HUDEP-2 (cell line): Measurements from ENCODE around the gene NUDT6.
"Not testable (repeated sequence)": the region's sequence is repeated elsewhere in the genome, so short reads cannot be mapped to it uniquely, and the experiment has no call there.

Source experiments
- DNase-seq, 76 experiments: peaks; one replicate each; lab custom pipeline; 2025; ENCODE audit not compliant: unreplicated experiment in 76 of 76; lab: John Stamatoyannopoulos, UW

The NUDT6 gene

GRCh38 chr4:122921971-122922876 is at the start of gene NUDT6:
NUDT6 (minus strand) TSS chr4:122922597; CDS start chr4:122922572, 25 bp downstream.
- peak in 66 of 76 experiments; percentile 2 to 71 (median 40) for DNase-seq

- DNase-seq: no peak
Measured at GRCh38 chr4:122968227-122968812, 45.9 kb upstream of the NUDT6 start.

GRCh38 chr4:122967231-122967630 is 44.8 kb upstream of the NUDT6 start:
- no peak for DNase-seq

- DNase-seq: no peak
Measured at GRCh38 chr4:122966201-122966600, 43.8 kb upstream of the NUDT6 start.

GRCh38 chr4:122963216-122963615 is 40.8 kb upstream of the NUDT6 start:
- DNase-seq: no peak

GRCh38 chr4:122960611-122961000 is 38.2 kb upstream of the NUDT6 start:
- DNase-seq: no peak

GRCh38 chr4:122959981-122960610 is 37.7 kb upstream of the NUDT6 start:
- DNase-seq: no peak

GRCh38 chr4:122959441-122959840 is 37.0 kb upstream of the NUDT6 start:
- DNase-seq: no peak

GRCh38 chr4:122958505-122958904 is 36.1 kb upstream of the NUDT6 start:
- no peak for DNase-seq

- DNase-seq: no peak
Measured at GRCh38 chr4:122953924-122954323, 31.5 kb upstream of the NUDT6 start.

- DNase-seq: no peak
Measured at GRCh38 chr4:122952028-122952427, 29.6 kb upstream of the NUDT6 start.

- DNase-seq: no peak
Measured at GRCh38 chr4:122948671-122949070, 26.3 kb upstream of the NUDT6 start.

GRCh38 chr4:122946142-122946541 is 23.7 kb upstream of the NUDT6 start:
- DNase-seq: no peak

- not testable (repeated sequence) for DNase-seq
Measured at GRCh38 chr4:122945136-122945535, 22.7 kb upstream of the NUDT6 start.

GRCh38 chr4:122932763-122933162 is 10.4 kb upstream of the NUDT6 start:
- DNase-seq: no peak

GRCh38 chr4:122930862-122931261 is 8.5 kb upstream of the NUDT6 start:
- DNase-seq: no peak

GRCh38 chr4:122928930-122929329 is 6.5 kb upstream of the NUDT6 start:
- no peak for DNase-seq

GRCh38 chr4:122922877-122923511 is 597 bp upstream of the NUDT6 start:
- peak in 75 of 76 experiments; percentile 11 to 88 (median 76) for DNase-seq

GRCh38 chr4:122921300-122921699 is 1.1 kb downstream of the NUDT6 start:
- no peak for DNase-seq

- DNase-seq: no peak
Measured at GRCh38 chr4:122920473-122920872, 1.9 kb downstream of the NUDT6 start.

GRCh38 chr4:122917731-122918130 is 4.7 kb downstream of the NUDT6 start:
- no peak for DNase-seq
